CD8-positive, alpha-beta memory T cell (primary cell): Measurements from ENCODE around the gene NTPCR. TPM values are rescaled to one million over a fixed set of nuclear protein-coding genes. Genes with fewer than 3 reads are reported as not detected.
A peak's percentile ranks its signal among the peaks of the same experiment; 100 is the strongest.

ENCODE experiments used
- CTCF ChIA-PET: fragments of 350-600 bp; sonication (Branson Sonifier 250); formaldehyde crosslinking; loops from one replicate; lab custom pipeline; 2021; ENCODE audit warnings: antibody characterized with exemption; lab: Charles Lee
- POLR2A ChIA-PET: fragments of 350-600 bp; sonication (Branson Sonifier 250); formaldehyde crosslinking; loops from one replicate; lab custom pipeline; 2021; ENCODE audit warnings: antibody characterized with exemption; lab: Charles Lee
- DNase-seq, 5 donors: peaks; one replicate each; pipeline versions ENCODE4 v3.0.0 to v3.0.0-alpha.2; 2020 to 2022; ENCODE audit warnings: mixed read lengths in 1 of 5
- H3K27ac ChIP-seq: one replicate; pipeline ENCODE4 v1.7.0; 2013; ENCODE audit warnings: low read depth, mild to moderate bottlenecking, low read length, moderate library complexity
- H3K27me3 ChIP-seq: 2 replicates; pipeline ENCODE4 v1.7.0; 2013; ENCODE audit warnings: low read length, mild to moderate bottlenecking; ENCODE audit not compliant: insufficient read depth, poor library complexity, severe bottlenecking
- H3K36me3 ChIP-seq: 2 replicates; pipeline ENCODE4 v1.7.0; 2013; ENCODE audit warnings: mild to moderate bottlenecking, low read length, moderate library complexity; ENCODE audit not compliant: insufficient read depth
- H3K4me1 ChIP-seq: 2 replicates; pipeline ENCODE4 v1.7.0; 2013; ENCODE audit warnings: mild to moderate bottlenecking, low read length, moderate library complexity; ENCODE audit not compliant: insufficient read depth
- H3K4me3 ChIP-seq: 2 replicates; pipeline ENCODE4 v1.7.0; 2013; ENCODE audit warnings: mild to moderate bottlenecking, low read length
- H3K9me3 ChIP-seq: 2 replicates; pipeline ENCODE4 v1.7.0; 2013; ENCODE audit warnings: mild to moderate bottlenecking, low read length
- H3K27ac Mint-ChIP-seq, 8 donors: one replicate each; pipeline ENCODE4 v1.8.0; 2020 to 2021; ENCODE audit warnings: mixed read lengths in 8 of 8, mild to moderate bottlenecking in 6 of 8, inconsistent platforms in 3 of 8, moderate library complexity in 3 of 8
- H3K27me3 Mint-ChIP-seq, 2 donors: one replicate each; pipeline ENCODE4 v1.8.0; 2020 to 2021; ENCODE audit warnings: mixed read lengths in 2 of 2, mild to moderate bottlenecking in 1 of 2, moderate library complexity in 1 of 2
- H3K36me3 Mint-ChIP-seq, 3 donors: one replicate each; pipeline ENCODE4 v1.8.0; 2020 to 2021; ENCODE audit warnings: mixed read lengths in 3 of 3, inconsistent platforms in 1 of 3, mild to moderate bottlenecking in 1 of 3
- H3K4me1 Mint-ChIP-seq, 3 donors: one replicate each; pipeline ENCODE4 v1.8.0; 2020 to 2021; ENCODE audit warnings: mixed read lengths in 3 of 3, inconsistent platforms in 1 of 3, mild to moderate bottlenecking in 1 of 3
- H3K4me3 Mint-ChIP-seq, 7 donors: one replicate each; pipeline ENCODE4 v1.8.0; 2020 to 2021; ENCODE audit warnings: mixed read lengths in 7 of 7, mild to moderate bottlenecking in 6 of 7, moderate library complexity in 4 of 7, inconsistent platforms in 2 of 7
- H3K9me3 Mint-ChIP-seq, 5 donors: one replicate each; pipeline ENCODE4 v1.8.0; 2020 to 2022; ENCODE audit warnings: mixed read lengths in 5 of 5, mild to moderate bottlenecking in 3 of 5, moderate library complexity in 2 of 5, inconsistent platforms in 1 of 5
- polyA plus RNA-seq: library from polyadenylated mRNA; unstranded; fragments of 300-500 nt; fragmentation: Illumina TruSeq; gene quantifications from one replicate; pipeline ENCODE4 v1.2.3, GENCODE V29; 2021
- total RNA-seq, 2 experiments: library from RNA; stranded (reverse); gene quantifications; one replicate each; pipeline ENCODE4 v1.2.3, GENCODE V29; 2021

Gene NTPCR
- total and polyA plus RNA-seq, 3 experiments from 2014 or later, result 28.0 to 31.1 (median 29.0) TPM

- peaks cover under 1% of the 10 kb centered on the region for H3K9me3 ChIP-seq
- Mint-ChIP-seq H3K4me1 (peaks cover 9 to 19% (median 11%) of the 10 kb centered on the region in 3 donors), H3K9me3 (peaks cover 3 to 6% (median 4%) of the 10 kb centered on the region in 5 donors), H3K36me3 (peaks cover 14 to 44% (median 20%) of the 10 kb centered on the region in 3 donors), H3K27ac (peak overlapping the region in 4 of 8 donors; percentile 33 to 77 (median 58)), H3K4me3 (no peak overlapping the region), H3K27me3 (no peaks in the 10 kb centered on the region)
- H3K27ac ChIP-seq, result no peak overlapping the region
- DNase-seq, result no peak
- no peak overlapping the region for H3K4me3 ChIP-seq
- CTCF ChIA-PET, result no interaction called here
- peaks cover 14% of the 10 kb centered on the region for H3K4me1 ChIP-seq
- H3K36me3 ChIP-seq, result no peaks in the 10 kb centered on the region
- H3K27me3 ChIP-seq, result no peaks in the 10 kb centered on the region
- POLR2A ChIA-PET, result no interaction called here
Measured at GRCh38 chr1:232978815-232979214, 28.4 kb downstream of the NTPCR start.

- no peak overlapping the region for H3K4me3 Mint-ChIP-seq
- H3K36me3 Mint-ChIP-seq, result peaks cover 7 to 43% (median 15%) of the 10 kb centered on the region in 3 donors
- DNase-seq, result no peak
- ChIA-PET CTCF (no interaction called here), POLR2A (no interaction called here)
- Histone ChIP-seq H3K4me1 (peaks cover 14% of the 10 kb centered on the region), H3K27ac (no peak overlapping the region), H3K36me3 (no peaks in the 10 kb centered on the region), H3K27me3 (no peaks in the 10 kb centered on the region), H3K4me3 (no peak overlapping the region), H3K9me3 (no peaks in the 10 kb centered on the region)
- H3K4me1 Mint-ChIP-seq, result peaks cover 9 to 19% (median 11%) of the 10 kb centered on the region in 3 donors
- no peaks in the 10 kb centered on the region for H3K9me3 Mint-ChIP-seq
- no peak overlapping the region for H3K27ac Mint-ChIP-seq
- H3K27me3 Mint-ChIP-seq, result no peaks in the 10 kb centered on the region
Measured at GRCh38 chr1:232979558-232979957, 29.1 kb downstream of the NTPCR start.

GRCh38 chr1:232980355-232980978, 30.1 kb downstream of the NTPCR start:
- H3K9me3 ChIP-seq, result no peaks in the 10 kb centered on the region
- H3K4me3 Mint-ChIP-seq, result no peak overlapping the region
- POLR2A ChIA-PET, result no interaction called here
- DNase-seq, result no peak
- no peaks in the 10 kb centered on the region for H3K36me3 ChIP-seq
- H3K27ac ChIP-seq, result no peak overlapping the region
- H3K4me1 Mint-ChIP-seq, result peaks cover 9 to 19% (median 11%) of the 10 kb centered on the region in 3 donors
- H3K9me3 Mint-ChIP-seq, result no peaks in the 10 kb centered on the region
- peaks cover 0 to 47% (median 11%) of the 10 kb centered on the region in 3 donors for H3K36me3 Mint-ChIP-seq
- no peaks in the 10 kb centered on the region for H3K27me3 Mint-ChIP-seq
- no peak overlapping the region for H3K4me3 ChIP-seq
- CTCF ChIA-PET, result no interaction called here
- peak overlapping the region in 1 of 8 donors; percentile 56 for H3K27ac Mint-ChIP-seq
- H3K27me3 ChIP-seq, result no peaks in the 10 kb centered on the region
- H3K4me1 ChIP-seq, result peaks cover 14% of the 10 kb centered on the region

- POLR2A ChIA-PET, result no interaction called here
- H3K27ac ChIP-seq, result no peak overlapping the region
- H3K36me3 ChIP-seq, result no peaks in the 10 kb centered on the region
- peaks cover 14% of the 10 kb centered on the region for H3K4me1 ChIP-seq
- Mint-ChIP-seq H3K4me1 (peaks cover 9 to 19% (median 11%) of the 10 kb centered on the region in 3 donors), H3K9me3 (no peaks in the 10 kb centered on the region), H3K4me3 (no peak overlapping the region), H3K27me3 (no peaks in the 10 kb centered on the region), H3K36me3 (peaks cover 0 to 49% (median 8%) of the 10 kb centered on the region in 3 donors), H3K27ac (peak overlapping the region in 1 of 8 donors; percentile 56)
- no peaks in the 10 kb centered on the region for H3K27me3 ChIP-seq
- H3K4me3 ChIP-seq, result no peak overlapping the region
- CTCF ChIA-PET, result no interaction called here
- no peak for DNase-seq
- no peaks in the 10 kb centered on the region for H3K9me3 ChIP-seq
Measured at GRCh38 chr1:232980986-232981560, 30.7 kb downstream of the NTPCR start.

- Histone ChIP-seq H3K27ac (no peak overlapping the region), H3K36me3 (no peaks in the 10 kb centered on the region), H3K4me1 (peaks cover 14% of the 10 kb centered on the region), H3K9me3 (no peaks in the 10 kb centered on the region), H3K27me3 (no peaks in the 10 kb centered on the region), H3K4me3 (no peak overlapping the region)
- Mint-ChIP-seq H3K27me3 (no peaks in the 10 kb centered on the region), H3K4me1 (peaks cover 9 to 19% (median 11%) of the 10 kb centered on the region in 3 donors), H3K4me3 (no peak overlapping the region), H3K36me3 (peaks cover 0 to 48% (median 8%) of the 10 kb centered on the region in 3 donors), H3K27ac (peak overlapping the region in 2 of 8 donors; percentile 2 to 44), H3K9me3 (no peaks in the 10 kb centered on the region)
- POLR2A ChIA-PET, result no interaction called here
- CTCF ChIA-PET, result no interaction called here
- DNase-seq, result no peak
Measured at GRCh38 chr1:232982238-232982944, 32.0 kb downstream of the NTPCR start.

- Histone ChIP-seq H3K9me3 (no peaks in the 10 kb centered on the region), H3K4me1 (peaks cover 7% of the 10 kb centered on the region), H3K27ac (no peak overlapping the region), H3K36me3 (no peaks in the 10 kb centered on the region), H3K27me3 (no peaks in the 10 kb centered on the region), H3K4me3 (no peak overlapping the region)
- no peak overlapping the region for H3K4me3 Mint-ChIP-seq
- peaks cover 4 to 12% (median 5%) of the 10 kb centered on the region in 3 donors for H3K4me1 Mint-ChIP-seq
- peaks cover 0 to 49% (median 3%) of the 10 kb centered on the region in 3 donors for H3K36me3 Mint-ChIP-seq
- no peak for DNase-seq
- H3K27ac Mint-ChIP-seq, result no peak overlapping the region
- POLR2A ChIA-PET, result no interaction called here
- H3K27me3 Mint-ChIP-seq, result no peaks in the 10 kb centered on the region
- H3K9me3 Mint-ChIP-seq, result no peaks in the 10 kb centered on the region
- CTCF ChIA-PET, result no interaction called here
Measured at GRCh38 chr1:232983375-232983774, 33.0 kb downstream of the NTPCR start.

- no peaks in the 10 kb centered on the region for H3K9me3 Mint-ChIP-seq
- CTCF ChIA-PET, result no interaction called here
Measured at GRCh38 chr1:232983817-232984567, 33.6 kb downstream of the NTPCR start.

More at GRCh38 chr1:232983817-232984567, 33.6 kb downstream of the NTPCR start:
- H3K27ac ChIP-seq, result no peak overlapping the region
- H3K9me3 ChIP-seq, result no peaks in the 10 kb centered on the region
- Mint-ChIP-seq H3K4me1 (peaks cover 0 to 6% (median 0%) of the 10 kb centered on the region in 3 donors), H3K27me3 (no peaks in the 10 kb centered on the region), H3K36me3 (peaks cover 0 to 52% (median 3%) of the 10 kb centered on the region in 3 donors), H3K4me3 (no peak overlapping the region), H3K27ac (peak overlapping the region in 2 of 8 donors; percentile 47 to 70)
- H3K4me3 ChIP-seq, result no peak overlapping the region
- no peak for DNase-seq
- POLR2A ChIA-PET, result no interaction called here
- H3K36me3 ChIP-seq, result no peaks in the 10 kb centered on the region
- H3K4me1 ChIP-seq, result peaks cover under 1% of the 10 kb centered on the region
- H3K27me3 ChIP-seq, result no peaks in the 10 kb centered on the region
